ENCODE measurements around the gene CPLX4. TPM values are rescaled to one million over a fixed set of nuclear protein-coding genes. Genes with fewer than 3 reads are reported as not detected.
A peak's percentile ranks its signal among the peaks of the same experiment; 100 is the strongest.
"Not testable (repeated sequence)": the region's sequence is repeated elsewhere in the genome, so short reads cannot be mapped to it uniquely, and the experiment has no call there.

CPLX4 gene
- total RNA-seq, 1 donor from 2014 or later = not detected

GRCh38 chr18:59264121-59264571, 54.3 kb downstream of the CPLX4 start:
- FAIRE-seq (no peak), DNase-seq (ENCODE audit: low read depth) (no peak)
- H3K4me3 ChIP-seq (ENCODE audit: low read depth, low read length) = no peak overlapping the region
- H3K27me3 ChIP-seq (ENCODE audit: control insufficient read depth, insufficient read depth, low read length) = peaks cover 45% of the 10 kb centered on the region
- no peaks in the 10 kb centered on the region for H3K36me3 ChIP-seq (ENCODE audit: control insufficient read depth, insufficient read depth, low read length)
- TF ChIP-seq, protein P1, sequence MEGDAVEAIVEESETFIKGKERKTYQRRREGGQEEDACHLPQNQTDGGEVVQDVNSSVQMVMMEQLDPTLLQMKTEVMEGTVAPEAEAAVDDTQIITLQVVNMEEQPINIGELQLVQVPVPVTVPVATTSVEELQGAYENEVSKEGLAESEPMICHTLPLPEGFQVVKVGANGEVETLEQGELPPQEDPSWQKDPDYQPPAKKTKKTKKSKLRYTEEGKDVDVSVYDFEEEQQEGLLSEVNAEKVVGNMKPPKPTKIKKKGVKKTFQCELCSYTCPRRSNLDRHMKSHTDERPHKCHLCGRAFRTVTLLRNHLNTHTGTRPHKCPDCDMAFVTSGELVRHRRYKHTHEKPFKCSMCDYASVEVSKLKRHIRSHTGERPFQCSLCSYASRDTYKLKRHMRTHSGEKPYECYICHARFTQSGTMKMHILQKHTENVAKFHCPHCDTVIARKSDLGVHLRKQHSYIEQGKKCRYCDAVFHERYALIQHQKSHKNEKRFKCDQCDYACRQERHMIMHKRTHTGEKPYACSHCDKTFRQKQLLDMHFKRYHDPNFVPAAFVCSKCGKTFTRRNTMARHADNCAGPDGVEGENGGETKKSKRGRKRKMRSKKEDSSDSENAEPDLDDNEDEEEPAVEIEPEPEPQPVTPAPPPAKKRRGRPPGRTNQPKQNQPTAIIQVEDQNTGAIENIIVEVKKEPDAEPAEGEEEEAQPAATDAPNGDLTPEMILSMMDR (IDR thresholded peaks at IDR 0.05; ENCODE audit: insufficient read depth, low read length, severe bottlenecking) = no peak

DNA sequence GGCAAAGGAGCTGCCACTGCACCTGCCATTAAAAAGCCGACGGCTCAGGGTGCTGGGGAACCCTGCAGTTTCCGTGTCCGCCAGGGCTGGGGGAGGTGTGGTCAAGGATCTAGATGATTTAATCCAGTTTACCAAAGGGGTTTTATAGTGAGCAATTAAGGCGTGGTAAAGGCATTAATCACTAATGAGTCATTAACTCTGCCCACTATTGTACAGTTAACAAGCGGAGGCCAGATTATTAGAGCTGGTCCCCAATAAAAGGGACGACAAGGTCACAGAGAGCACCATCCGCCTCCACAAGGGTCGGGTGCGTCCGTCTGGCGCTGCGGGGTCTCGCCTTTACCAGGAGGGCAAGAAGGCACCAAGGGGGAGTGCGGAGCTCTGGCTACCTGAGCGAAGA, 54.8 kb downstream of the CPLX4 start:
- FAIRE-seq = no peak
- peak; percentile 84 for DNase-seq (ENCODE audit: low read depth)
- Histone ChIP-seq H3K27me3 (ENCODE audit: control insufficient read depth, insufficient read depth, low read length) (peaks cover 43% of the 10 kb centered on the region), H3K4me3 (ENCODE audit: low read depth, low read length) (no peak overlapping the region), H3K36me3 (ENCODE audit: control insufficient read depth, insufficient read depth, low read length) (no peaks in the 10 kb centered on the region)
- TF ChIP-seq, protein P1 (IDR thresholded peaks at IDR 0.05; ENCODE audit: insufficient read depth, low read length, severe bottlenecking) = no peak

- not testable (repeated sequence) for H3K4me3 ChIP-seq (ENCODE audit: low read depth, low read length); DNase-seq (ENCODE audit: low read depth); H3K36me3 ChIP-seq (ENCODE audit: control insufficient read depth, insufficient read depth, low read length); FAIRE-seq
- H3K27me3 ChIP-seq (ENCODE audit: control insufficient read depth, insufficient read depth, low read length) = peaks cover 31% of the 10 kb centered on the region
Observed at GRCh38 chr18:59262243-59262642, 56.2 kb downstream of the CPLX4 start.

GRCh38 chr18:59261842-59262241, 56.6 kb downstream of the CPLX4 start:
- not testable (repeated sequence) for H3K4me3 ChIP-seq (ENCODE audit: low read depth, low read length); FAIRE-seq; DNase-seq (ENCODE audit: low read depth); H3K36me3 ChIP-seq (ENCODE audit: control insufficient read depth, insufficient read depth, low read length)
- peaks cover 31% of the 10 kb centered on the region for H3K27me3 ChIP-seq (ENCODE audit: control insufficient read depth, insufficient read depth, low read length)

- H3K4me3 ChIP-seq (ENCODE audit: low read depth, low read length); FAIRE-seq; H3K27me3 ChIP-seq (ENCODE audit: control insufficient read depth, insufficient read depth, low read length); DNase-seq (ENCODE audit: low read depth); H3K36me3 ChIP-seq (ENCODE audit: control insufficient read depth, insufficient read depth, low read length): not testable (repeated sequence)
Observed at GRCh38 chr18:59255491-59255890, 63.0 kb downstream of the CPLX4 start.

GRCh38 chr18:59249199-59249774, 69.2 kb downstream of the CPLX4 start:
- TF ChIP-seq, protein P1 (IDR thresholded peaks at IDR 0.05; ENCODE audit: insufficient read depth, low read length, severe bottlenecking) = peak; percentile 81
- peak; percentile 77 for DNase-seq (ENCODE audit: low read depth)
- Histone ChIP-seq H3K27me3 (ENCODE audit: control insufficient read depth, insufficient read depth, low read length) (peaks cover 2% of the 10 kb centered on the region), H3K4me3 (ENCODE audit: low read depth, low read length) (no peak overlapping the region), H3K36me3 (ENCODE audit: control insufficient read depth, insufficient read depth, low read length) (no peaks in the 10 kb centered on the region)
- FAIRE-seq = no peak

GRCh38 chr18:59246796-59247195, 71.7 kb downstream of the CPLX4 start:
- no peak overlapping the region for H3K4me3 ChIP-seq (ENCODE audit: low read depth, low read length)
- FAIRE-seq = no peak
- H3K36me3 ChIP-seq (ENCODE audit: control insufficient read depth, insufficient read depth, low read length) = no peaks in the 10 kb centered on the region
- H3K27me3 ChIP-seq (ENCODE audit: control insufficient read depth, insufficient read depth, low read length) = peaks cover 2% of the 10 kb centered on the region
- DNase-seq (ENCODE audit: low read depth) = no peak
- TF ChIP-seq, protein P1 (IDR thresholded peaks at IDR 0.05; ENCODE audit: insufficient read depth, low read length, severe bottlenecking) = no peak

Other genes with a start within 250 kb of the CPLX4 start
- gene SEC11C, start 178.8 kb downstream of the CPLX4 start, total RNA-seq = 48.7 and 61.8 TPM in 2 replicates
- not detected in 2 replicates for gene GRP, start 98.5 kb downstream of the CPLX4 start, total RNA-seq
- gene RAX, start 45.2 kb downstream of the CPLX4 start, total RNA-seq = not detected in 2 replicates
- gene LMAN1, start 40.6 kb upstream of the CPLX4 start, total RNA-seq = 127 and 157 TPM in 2 replicates